GM12873 (cell line): ENCODE results near the gene BPIFB1.

Experiments
- CTCF ChIP-seq: IDR thresholded peaks from 2 replicates; pipeline ENCODE4 v1.5.1; 2012; ENCODE audit warnings: low read depth, mild to moderate bottlenecking, moderate library complexity, low read length, control low read depth; ENCODE audit not compliant: insufficient read depth; ENCODE audit errors: missing control alignments

The BPIFB1 gene

GRCh38 chr20:33255005-33255404 lies 28.0 kb upstream of the BPIFB1 start:
- TF ChIP-seq CTCF: no peak

- no peak for TF ChIP-seq CTCF
Measured at GRCh38 chr20:33257237-33257636, 25.8 kb upstream of the BPIFB1 start.

DNA sequence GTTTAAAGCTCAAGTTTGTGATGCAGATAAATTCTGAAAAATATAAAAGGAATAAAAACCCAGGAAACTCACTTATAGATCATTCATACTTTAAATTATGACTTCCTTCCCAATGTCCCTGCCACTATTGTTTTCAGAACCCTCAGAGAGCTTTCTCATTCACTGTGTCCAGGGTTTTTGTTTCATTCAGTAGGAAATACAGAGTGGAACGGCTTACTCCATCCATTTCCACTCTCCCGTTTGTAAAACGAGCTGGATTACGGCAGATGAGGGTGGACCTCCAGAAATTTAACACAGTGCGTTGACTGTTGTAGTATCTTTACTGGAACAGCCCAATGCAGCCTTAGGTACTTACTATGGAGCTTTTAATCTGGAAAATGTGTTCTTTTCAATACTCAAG lies 23.6 kb upstream of the BPIFB1 start:
- no peak for TF ChIP-seq CTCF

DNA sequence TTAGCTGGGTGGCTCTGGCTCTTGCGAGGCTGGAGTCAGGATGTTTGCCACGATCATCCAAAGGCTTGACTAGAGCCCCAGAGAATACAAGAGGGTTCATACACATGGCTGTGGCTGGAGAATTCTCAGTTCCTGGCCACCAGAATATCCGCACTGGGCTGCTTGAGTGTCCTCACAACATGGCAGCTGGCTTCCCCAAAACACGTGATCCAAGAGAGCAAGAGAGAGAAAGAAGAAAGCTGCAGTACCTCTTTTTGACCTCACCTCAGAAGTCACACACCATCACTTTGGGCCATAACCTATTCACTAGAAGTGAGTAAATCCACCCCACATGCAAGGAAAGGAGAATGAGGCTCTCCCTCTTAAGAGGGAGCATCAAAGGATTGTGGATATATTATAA lies 21.5 kb upstream of the BPIFB1 start:
- no peak for TF ChIP-seq CTCF

DNA sequence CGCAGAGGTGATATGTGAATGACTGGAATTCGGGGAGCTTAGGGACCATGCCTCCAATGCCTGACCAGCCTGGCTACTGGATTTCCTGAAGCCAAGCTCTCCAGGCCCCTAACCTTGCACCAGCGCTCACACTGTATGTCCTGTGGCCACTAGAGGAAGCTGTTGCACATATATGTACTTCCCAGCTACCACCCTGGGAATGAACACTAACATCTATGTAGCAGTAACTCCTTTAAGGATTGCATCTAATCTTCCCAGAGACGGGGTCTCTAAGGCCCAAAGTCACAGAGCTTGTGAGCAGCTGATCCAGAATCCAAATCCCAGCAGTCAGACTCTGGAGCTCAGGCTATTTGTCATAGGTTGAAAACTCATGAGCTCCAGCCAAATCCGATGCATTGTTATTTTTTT lies 20.4 kb upstream of the BPIFB1 start:
- peak; percentile 60 for TF ChIP-seq CTCF

- no peak for TF ChIP-seq CTCF
Measured at GRCh38 chr20:33263784-33264183, 19.2 kb upstream of the BPIFB1 start.

GRCh38 chr20:33267701-33268100 lies 15.3 kb upstream of the BPIFB1 start:
- no peak for TF ChIP-seq CTCF

DNA sequence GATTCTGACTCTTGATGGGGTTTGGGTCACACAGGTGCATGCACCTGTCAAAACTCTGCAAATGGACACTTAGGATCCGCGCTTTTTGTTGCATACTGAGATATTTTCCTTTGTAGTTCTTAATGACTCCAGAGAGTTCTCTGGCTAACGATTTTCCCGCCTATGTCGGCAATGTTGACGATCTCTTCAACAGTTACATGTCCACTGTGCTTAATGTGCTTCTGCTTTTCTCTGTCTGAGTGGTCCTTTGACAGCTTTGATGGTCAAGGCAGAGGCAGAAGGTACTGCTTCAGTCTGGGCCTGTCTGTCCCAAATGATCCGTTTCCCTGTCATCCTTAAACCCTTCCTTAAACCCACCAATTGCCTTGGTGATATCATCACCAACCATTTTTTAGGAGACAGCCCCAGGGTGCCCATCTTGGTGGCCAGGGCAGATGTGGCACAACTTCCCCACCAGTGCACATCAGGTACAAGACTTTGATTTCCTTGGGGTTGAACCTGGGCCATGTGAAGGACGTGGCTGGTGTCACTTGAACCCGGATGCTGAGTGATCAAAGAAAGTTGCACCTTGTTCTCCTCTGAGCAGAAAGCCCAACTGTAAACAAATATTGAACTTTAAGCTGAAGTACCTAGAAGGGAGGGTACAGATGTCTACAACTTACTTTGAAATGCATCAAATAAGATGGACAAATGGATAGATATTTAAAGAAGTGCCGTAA lies 10.7 kb upstream of the BPIFB1 start:
- TF ChIP-seq CTCF: no peak
